Fibroblast of lung (primary cell): ENCODE data around the gene DSPP. TPM values are rescaled to one million over a fixed set of nuclear protein-coding genes. Genes with fewer than 3 reads are reported as not detected.

Source experiments
- DNase-seq, 2 donors: peaks; one replicate each; pipeline versions ENCODE4 v3.0.0 to v3.0.0-alpha.2; 2010; ENCODE audit warnings: low read depth in 2 of 2
- H2AFZ ChIP-seq: 2 replicates; pipeline ENCODE4 v1.5.1; 2012; ENCODE audit warnings: low read length, control low read depth, inconsistent platforms
- H3K27ac ChIP-seq: 2 replicates; pipeline ENCODE4 v1.5.1; 2011; ENCODE audit warnings: low read length, control low read depth; ENCODE audit not compliant: insufficient read depth
- H3K27me3 ChIP-seq: 2 replicates; pipeline ENCODE4 v1.5.1; 2011; ENCODE audit warnings: mild to moderate bottlenecking, low read length; ENCODE audit not compliant: control insufficient read depth, insufficient read depth
- H3K36me3 ChIP-seq: 2 replicates; pipeline ENCODE4 v1.5.1; 2011; ENCODE audit warnings: low read length; ENCODE audit not compliant: control insufficient read depth, insufficient read depth
- H3K4me1 ChIP-seq: 2 replicates; pipeline ENCODE4 v1.5.1; 2011; ENCODE audit warnings: low read length; ENCODE audit not compliant: control insufficient read depth, insufficient read depth; ENCODE audit errors: extremely low read depth
- H3K4me2 ChIP-seq: 2 replicates; pipeline ENCODE4 v1.5.1; 2011; ENCODE audit warnings: low read length, control low read depth; ENCODE audit not compliant: insufficient read depth; ENCODE audit errors: extremely low read depth
- H3K4me3 ChIP-seq, 4 experiments: fragments of 200-600 bp in 1 of 4; sonication (generic) in 1 of 4; replicated peaks in 1 of 4; 2 replicates each; pipeline ENCODE4 v1.5.1; 2011 to 2016; ENCODE audit warnings: low read length in 4 of 4, low read depth in 3 of 4, mild to moderate bottlenecking in 3 of 4, control low read depth in 2 of 4, inconsistent platforms in 1 of 4, mixed read lengths in 1 of 4; ENCODE audit not compliant: insufficient read depth in 1 of 4; ENCODE audit errors: control extremely low read depth in 1 of 4
- H3K79me2 ChIP-seq: 2 replicates; pipeline ENCODE4 v1.5.1; 2012; ENCODE audit warnings: mild to moderate bottlenecking, low read length, inconsistent platforms; ENCODE audit not compliant: control insufficient read depth, insufficient read depth
- H3K9ac ChIP-seq: 2 replicates; pipeline ENCODE4 v1.5.1; 2011; ENCODE audit warnings: mild to moderate bottlenecking, low read length, control low read depth; ENCODE audit not compliant: insufficient read depth
- H3K9me3 ChIP-seq: 2 replicates; pipeline ENCODE4 v1.5.1; 2012; ENCODE audit warnings: low read depth, low read length; ENCODE audit not compliant: control insufficient read depth, insufficient read depth
- H4K20me1 ChIP-seq: 2 replicates; pipeline ENCODE4 v1.5.1; 2011; ENCODE audit warnings: low read length; ENCODE audit not compliant: control insufficient read depth, insufficient read depth; ENCODE audit errors: extremely low read depth
- CTCF ChIP-seq, 2 donors: IDR thresholded peaks in 1 of 2; conservative IDR thresholded peaks in 1 of 2; 1 replicate in 1 of 2; 2 replicates in 1 of 2; pipeline ENCODE4 v1.5.1; 2011 to 2012; ENCODE audit warnings: low read length in 2 of 2, control low read depth in 1 of 2, inconsistent platforms in 1 of 2, low read depth in 1 of 2, mild to moderate bottlenecking in 1 of 2
- EZH2 ChIP-seq: IDR thresholded peaks from 2 replicates; pipeline ENCODE4 v1.5.1; 2012; ENCODE audit warnings: low read length, control low read depth, mild to moderate bottlenecking; ENCODE audit errors: missing control alignments
- polyA plus RNA-seq, 2 donors: library from polyadenylated mRNA; depleted of rRNA in 1 of 2; stranded (reverse) in 1 of 2; unstranded in 1 of 2; fragments of >200 nt; gene quantifications; 2 replicates each; pipeline ENCODE4 v1.2.1, GENCODE V29; 2011 to 2012; ENCODE audit warnings: missing spikeins in 1 of 2
- total RNA-seq: library from RNA; depleted of rRNA; stranded (reverse); fragments of >200 nt; gene quantifications from 2 replicates; pipeline ENCODE4 v1.2.1, GENCODE V29; 2014

The DSPP gene
- total and polyA plus RNA-seq, 2 donors (not counting 1 experiment from before 2014, with no cell fraction given) = not detected

GRCh38 chr4:87622303-87622702 is 14.0 kb downstream of the DSPP start:
- TF ChIP-seq EZH2 = no peak
- Histone ChIP-seq H3K4me1 (no peaks in the 10 kb centered on the region), H3K27ac (no peak overlapping the region)

DNA sequence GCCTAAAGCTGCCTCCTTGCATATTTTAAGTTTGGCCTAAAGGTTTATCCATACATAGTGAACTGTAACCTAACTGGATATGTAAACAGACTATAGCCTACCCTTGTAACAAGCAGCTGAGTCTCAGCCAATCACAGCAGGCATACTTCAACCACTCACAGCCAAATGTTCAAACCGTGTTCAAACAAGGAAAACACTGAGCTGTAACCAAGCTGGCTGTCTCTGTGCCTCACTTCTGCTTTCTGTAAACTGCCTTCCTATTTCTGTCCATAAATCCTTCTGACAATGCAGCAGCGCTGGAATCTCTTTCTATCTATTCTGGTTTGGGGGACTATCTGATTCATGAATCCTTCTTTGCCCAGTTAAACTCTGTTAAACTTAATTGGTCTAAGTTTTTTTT is 16.4 kb downstream of the DSPP start:
- peaks cover 6% of the 10 kb centered on the region for H3K27me3 ChIP-seq
- H3K4me3 ChIP-seq = no peak overlapping the region
- DNase-seq = no peak
- TF ChIP-seq CTCF (conservative IDR thresholded peaks at IDR 0.05 in 1 of 2, IDR thresholded peaks at IDR 0.05 in 1 of 2; ENCODE audit: low read depth in 1 of 2, low read length in 2 of 2) = no peak
- TF ChIP-seq EZH2 = no peak
- no peak overlapping the region for H3K27ac ChIP-seq
- no peaks in the 10 kb centered on the region for H3K4me1 ChIP-seq
- H4K20me1 ChIP-seq = no peaks in the 10 kb centered on the region
- H3K4me2 ChIP-seq = no peak overlapping the region
- H3K9ac ChIP-seq = no peak overlapping the region
- no peaks in the 10 kb centered on the region for H3K9me3 ChIP-seq
- no peaks in the 10 kb centered on the region for H3K79me2 ChIP-seq
- H3K36me3 ChIP-seq = no peaks in the 10 kb centered on the region
- no peak overlapping the region for H2AFZ ChIP-seq

More at GRCh38 chr4:87622303-87622702, 14.0 kb downstream of the DSPP start:
- Histone ChIP-seq H3K4me3 (no peak overlapping the region), H3K9ac (no peak overlapping the region), H2AFZ (no peak overlapping the region), H3K4me2 (no peak overlapping the region), H3K36me3 (no peaks in the 10 kb centered on the region), H4K20me1 (no peaks in the 10 kb centered on the region), H3K79me2 (no peaks in the 10 kb centered on the region), H3K27me3 (peaks cover 6% of the 10 kb centered on the region), H3K9me3 (no peaks in the 10 kb centered on the region)
- DNase-seq = no peak

DNA sequence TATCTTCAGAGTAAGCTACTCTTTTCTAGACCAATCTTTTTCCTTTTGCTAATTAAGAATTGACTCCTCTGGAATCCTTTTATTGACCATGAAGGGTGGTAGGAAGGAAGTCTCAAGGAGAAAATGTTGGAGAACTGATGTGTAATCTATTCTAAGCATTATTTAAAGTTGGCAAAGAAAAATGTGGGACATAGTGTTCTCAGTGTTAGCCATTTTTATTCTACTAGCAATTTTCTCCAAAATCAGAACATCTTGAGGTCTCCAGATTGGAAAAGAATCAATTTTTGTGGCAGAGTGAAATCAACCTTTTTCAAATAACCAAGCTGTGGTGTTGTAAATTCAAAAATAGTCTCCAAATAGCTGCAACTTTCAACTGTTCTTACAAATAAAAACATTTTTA is 23.3 kb downstream of the DSPP start:
- H4K20me1 ChIP-seq = no peaks in the 10 kb centered on the region

More for the DNA sequence above, 23.3 kb downstream of the DSPP start:
- DNase-seq = no peak
- no peak overlapping the region for H3K9ac ChIP-seq
- H3K27me3 ChIP-seq = no peaks in the 10 kb centered on the region
- H2AFZ ChIP-seq = no peak overlapping the region
- H3K4me1 ChIP-seq = no peaks in the 10 kb centered on the region
- no peak overlapping the region for H3K27ac ChIP-seq
- no peaks in the 10 kb centered on the region for H3K9me3 ChIP-seq
- no peak overlapping the region for H3K4me2 ChIP-seq
- no peak overlapping the region for H3K4me3 ChIP-seq
- no peaks in the 10 kb centered on the region for H3K36me3 ChIP-seq
- TF ChIP-seq CTCF (conservative IDR thresholded peaks at IDR 0.05 in 1 of 2, IDR thresholded peaks at IDR 0.05 in 1 of 2; ENCODE audit: low read depth in 1 of 2, low read length in 2 of 2) (no peak), EZH2 (no peak)
- no peaks in the 10 kb centered on the region for H3K79me2 ChIP-seq
